ENCODE measurements around the gene KLHL21.

KLHL21 gene

GRCh38 chr1:6557597-6557996 lies 45.1 kb downstream of the KLHL21 start:
- TF ChIP-seq EZH2 (IDR thresholded peaks at IDR 0.05; ENCODE audit: borderline replicate concordance, low read depth, low read length, severe bottlenecking) (no peak), CTCF (IDR thresholded peaks at IDR 0.05; ENCODE audit: borderline replicate concordance, extremely low read depth, low read length, poor library complexity, severe bottlenecking) (no peak)
- no peak for DNase-seq
- Histone ChIP-seq H4K20me1 (ENCODE audit: insufficient read depth, low read length) (peaks cover 12% of the 10 kb centered on the region; the same call in 1 of the 2 replicates), H3K27me3 (ENCODE audit: insufficient read depth, low read length, poor library complexity) (no peaks in the 10 kb centered on the region), H3K27ac (ENCODE audit: low read length) (no peak overlapping the region), H3K9ac (ENCODE audit: low read depth, low read length) (no peak overlapping the region), H2AFZ (ENCODE audit: low read depth, low read length) (no peak overlapping the region), H3K36me3 (ENCODE audit: insufficient read depth, low read length) (no peaks in the 10 kb centered on the region; the same call in 1 of the 2 replicates), H3K4me1 (ENCODE audit: insufficient read depth, low read length) (peaks cover 24% of the 10 kb centered on the region), H3K4me2 (ENCODE audit: insufficient read depth, low read length) (no peak overlapping the region), H3K79me2 (ENCODE audit: insufficient read depth, low read length) (peaks cover 17% of the 10 kb centered on the region), H3K9me3 (ENCODE audit: insufficient read depth, low read length, severe bottlenecking) (no peaks in the 10 kb centered on the region), H3K4me3 (ENCODE audit: low read depth in 1 of 2, low read length in 2 of 2) (no peak overlapping the region)
- no peak for ATAC-seq (ENCODE audit: insufficient read depth, low read depth)

DNA sequence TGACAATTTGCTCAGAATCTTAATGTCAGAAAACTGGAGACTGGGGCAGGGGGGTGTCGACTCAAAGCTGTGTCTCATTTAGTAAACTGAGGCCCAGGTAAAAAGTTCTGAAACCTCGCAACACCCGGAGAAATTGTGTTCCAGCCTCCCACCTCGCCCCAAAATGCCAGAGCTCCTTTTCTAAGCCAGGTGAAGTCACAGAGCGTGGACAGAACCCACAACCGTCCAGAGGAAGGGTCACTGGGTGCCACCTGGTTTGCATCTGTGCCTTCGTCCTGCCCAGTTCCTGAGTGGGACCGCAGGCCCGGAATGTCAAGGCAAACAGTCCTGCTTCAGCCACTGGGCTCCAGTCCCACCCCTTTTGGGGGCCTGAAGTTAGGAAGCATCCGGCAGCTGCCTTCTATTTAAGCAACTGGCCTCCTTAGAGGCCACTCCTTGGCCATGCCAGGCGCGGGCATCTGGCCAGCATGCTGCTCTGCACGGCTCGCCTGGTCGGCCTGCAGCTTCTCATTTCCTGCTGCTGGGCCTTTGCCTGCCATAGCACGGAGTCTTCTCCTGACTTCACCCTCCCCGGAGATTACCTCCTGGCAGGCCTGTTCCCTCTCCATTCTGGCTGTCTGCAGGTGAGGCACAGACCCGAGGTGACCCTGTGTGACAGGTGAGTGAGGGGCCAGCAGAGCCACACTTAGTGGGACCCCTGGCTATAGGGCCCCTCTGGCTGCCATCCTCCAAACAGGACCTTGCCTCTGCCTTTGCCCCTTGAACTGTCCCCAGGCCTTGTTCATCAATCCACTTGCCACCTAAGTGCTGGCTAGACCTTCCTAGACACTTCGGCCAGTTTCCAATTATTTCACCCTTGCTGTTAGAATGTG lies 47.5 kb downstream of the KLHL21 start, which contains the start of gene TAS1R1:
Gene TAS1R1, plus strand, starts transcription at position 401 of the 872 bp plus-strand sequence. Its CDS starts 67 bp downstream, at position 468.
- H3K9ac ChIP-seq (ENCODE audit: low read depth, low read length) = peak within 1 kb of the TSS; percentile 98
- peaks cover 27% of the 10 kb centered on the region for H3K4me1 ChIP-seq (ENCODE audit: insufficient read depth, low read length)
- H3K4me2 ChIP-seq (ENCODE audit: insufficient read depth, low read length) = peak within 1 kb of the TSS; percentile 83
- no peak for DNase-seq
- peaks cover 20% of the 10 kb centered on the region; the same call in 1 of the 2 replicates for H4K20me1 ChIP-seq (ENCODE audit: insufficient read depth, low read length)
- H2AFZ ChIP-seq (ENCODE audit: low read depth, low read length) = peak within 1 kb of the TSS; percentile 96
- no peak for ATAC-seq (ENCODE audit: insufficient read depth, low read depth)
- H3K36me3 ChIP-seq (ENCODE audit: insufficient read depth, low read length) = peaks cover 15% of the 10 kb centered on the region
- H3K27ac ChIP-seq (ENCODE audit: low read length) = peak within 1 kb of the TSS; percentile 88
- TF ChIP-seq CTCF (IDR thresholded peaks at IDR 0.05; ENCODE audit: borderline replicate concordance, extremely low read depth, low read length, poor library complexity, severe bottlenecking) (no peak), EZH2 (IDR thresholded peaks at IDR 0.05; ENCODE audit: borderline replicate concordance, low read depth, low read length, severe bottlenecking) (no peak)
- H3K4me3 ChIP-seq (ENCODE audit: low read depth in 1 of 2, low read length in 2 of 2) = peak within 1 kb of the TSS; percentile 98 to 100
- peaks cover 33% of the 10 kb centered on the region for H3K79me2 ChIP-seq (ENCODE audit: insufficient read depth, low read length)
- no peaks in the 10 kb centered on the region for H3K27me3 ChIP-seq (ENCODE audit: insufficient read depth, low read length, poor library complexity)
- no peaks in the 10 kb centered on the region for H3K9me3 ChIP-seq (ENCODE audit: insufficient read depth, low read length, severe bottlenecking)

DNA sequence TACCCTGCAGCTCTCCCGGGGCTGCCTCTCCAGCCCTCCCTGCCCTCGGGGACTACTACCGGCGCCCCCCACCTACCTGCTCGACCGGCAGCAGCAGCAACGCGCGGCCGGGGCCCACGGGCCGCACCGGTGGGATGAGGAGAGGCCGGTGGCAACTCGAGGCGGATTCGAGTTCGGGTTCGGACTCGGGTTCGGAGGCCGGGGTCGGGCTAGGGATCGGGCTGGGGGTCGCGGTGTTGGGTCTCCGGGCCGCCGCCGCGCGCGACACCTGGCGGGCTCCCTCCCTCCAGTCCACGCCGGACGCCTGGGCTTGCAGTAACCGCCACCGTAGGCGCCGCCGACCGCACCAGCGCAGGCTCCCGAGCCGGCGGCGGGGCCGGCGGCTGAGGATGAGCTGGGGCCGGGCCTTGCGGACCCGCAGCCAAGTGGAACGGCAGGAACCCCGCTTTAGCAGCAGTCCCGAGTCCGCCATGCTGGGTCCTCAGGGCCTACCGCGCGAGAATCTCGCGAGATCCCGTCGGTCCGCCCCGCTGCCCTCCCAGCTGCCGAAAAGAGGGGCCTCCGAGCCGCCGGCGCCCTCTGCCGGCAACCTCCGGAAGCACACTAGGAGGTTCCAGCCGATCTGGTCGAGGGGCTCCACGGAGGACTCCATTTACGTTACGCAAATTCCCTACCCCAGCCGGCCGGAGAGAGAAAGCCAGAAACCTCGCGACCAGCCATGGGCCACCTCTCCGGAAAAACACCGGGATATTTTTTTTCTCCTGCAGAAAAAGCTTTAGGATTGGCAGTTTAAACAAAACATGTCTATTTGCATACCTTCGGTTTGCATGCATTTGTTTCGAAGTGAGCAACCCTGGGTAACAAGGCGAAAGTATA lies 48.4 kb downstream of the KLHL21 start, which contains the start of gene NOL9:
Gene NOL9, minus strand, starts transcription at position 483 of the 876 bp plus-strand sequence. Its CDS starts 11 bp downstream, at position 472.
- Histone ChIP-seq H2AFZ (ENCODE audit: low read depth, low read length) (peak within 1 kb of the TSS; percentile 96), H3K4me2 (ENCODE audit: insufficient read depth, low read length) (peak within 1 kb of the TSS; percentile 83), H3K9me3 (ENCODE audit: insufficient read depth, low read length, severe bottlenecking) (no peaks in the 10 kb centered on the region), H3K4me1 (ENCODE audit: insufficient read depth, low read length) (peaks cover 25% of the 10 kb centered on the region), H3K27me3 (ENCODE audit: insufficient read depth, low read length, poor library complexity) (no peaks in the 10 kb centered on the region), H3K79me2 (ENCODE audit: insufficient read depth, low read length) (peaks cover 36% of the 10 kb centered on the region), H4K20me1 (ENCODE audit: insufficient read depth, low read length) (peaks cover 20% of the 10 kb centered on the region; the same call in 1 of the 2 replicates), H3K9ac (ENCODE audit: low read depth, low read length) (peak within 1 kb of the TSS; percentile 98), H3K4me3 (ENCODE audit: low read depth in 1 of 2, low read length in 2 of 2) (peak within 1 kb of the TSS; percentile 98 to 100), H3K27ac (ENCODE audit: low read length) (peak within 1 kb of the TSS; percentile 88), H3K36me3 (ENCODE audit: insufficient read depth, low read length) (peaks cover 22% of the 10 kb centered on the region)
- DNase-seq = peak; percentile 95
- ATAC-seq (ENCODE audit: insufficient read depth, low read depth) = peak; percentile 96
- TF ChIP-seq CTCF (IDR thresholded peaks at IDR 0.05; ENCODE audit: borderline replicate concordance, extremely low read depth, low read length, poor library complexity, severe bottlenecking) (peak; percentile 92), EZH2 (IDR thresholded peaks at IDR 0.05; ENCODE audit: borderline replicate concordance, low read depth, low read length, severe bottlenecking) (no peak)

Data from DND-41 (cell line).